Epithelial cell of proximal tubule (primary cell): Measurements from ENCODE around the gene CERS6. TPM values are rescaled to one million over a fixed set of nuclear protein-coding genes. Genes with fewer than 3 reads are reported as not detected.

ENCODE experiments used
- DNase-seq: peaks from one replicate; pipeline ENCODE4 v3.0.0-alpha.2; 2011; ENCODE audit warnings: low read depth
- H3K4me3 ChIP-seq: 2 replicates; pipeline ENCODE4 v1.5.1; 2011; ENCODE audit warnings: low read depth, mild to moderate bottlenecking, low read length
- total RNA-seq: library from RNA; depleted of rRNA; stranded (reverse); fragments of >200 nt; gene quantifications from 2 replicates; pipeline ENCODE4 v1.2.3, GENCODE V29; 2015
- TF ChIP-seq, protein P1 (sequence below): conservative IDR thresholded peaks from 2 replicates; pipeline ENCODE4 v1.5.1; 2012; ENCODE audit warnings: low read depth, mild to moderate bottlenecking, low read length

CERS6 gene
- total RNA-seq, 1 donor from 2014 or later: 11.6 TPM

DNA sequence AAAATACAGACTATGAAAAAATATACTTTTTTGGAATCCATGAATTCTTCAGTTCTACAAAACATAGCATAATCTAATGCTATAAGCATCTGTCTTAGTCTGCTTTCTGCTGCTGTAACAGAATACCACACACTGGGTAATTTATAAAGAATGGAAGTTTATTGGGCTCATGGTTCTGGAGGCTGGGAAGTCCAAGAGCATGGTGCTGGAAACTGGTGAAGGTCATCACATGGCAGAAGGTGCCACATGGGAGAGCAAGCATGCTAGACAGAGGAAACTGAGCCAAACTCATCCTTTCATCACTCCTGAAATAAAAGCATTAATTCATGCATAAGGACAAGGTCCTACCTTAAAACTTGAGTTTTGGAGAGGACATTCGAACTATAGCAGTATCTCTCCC is 319.8 kb downstream of the CERS6 start:
- no peak overlapping the region for H3K4me3 ChIP-seq
- DNase-seq: no peak
- TF ChIP-seq, protein P1, sequence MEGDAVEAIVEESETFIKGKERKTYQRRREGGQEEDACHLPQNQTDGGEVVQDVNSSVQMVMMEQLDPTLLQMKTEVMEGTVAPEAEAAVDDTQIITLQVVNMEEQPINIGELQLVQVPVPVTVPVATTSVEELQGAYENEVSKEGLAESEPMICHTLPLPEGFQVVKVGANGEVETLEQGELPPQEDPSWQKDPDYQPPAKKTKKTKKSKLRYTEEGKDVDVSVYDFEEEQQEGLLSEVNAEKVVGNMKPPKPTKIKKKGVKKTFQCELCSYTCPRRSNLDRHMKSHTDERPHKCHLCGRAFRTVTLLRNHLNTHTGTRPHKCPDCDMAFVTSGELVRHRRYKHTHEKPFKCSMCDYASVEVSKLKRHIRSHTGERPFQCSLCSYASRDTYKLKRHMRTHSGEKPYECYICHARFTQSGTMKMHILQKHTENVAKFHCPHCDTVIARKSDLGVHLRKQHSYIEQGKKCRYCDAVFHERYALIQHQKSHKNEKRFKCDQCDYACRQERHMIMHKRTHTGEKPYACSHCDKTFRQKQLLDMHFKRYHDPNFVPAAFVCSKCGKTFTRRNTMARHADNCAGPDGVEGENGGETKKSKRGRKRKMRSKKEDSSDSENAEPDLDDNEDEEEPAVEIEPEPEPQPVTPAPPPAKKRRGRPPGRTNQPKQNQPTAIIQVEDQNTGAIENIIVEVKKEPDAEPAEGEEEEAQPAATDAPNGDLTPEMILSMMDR: no peak

- no peak overlapping the region for H3K4me3 ChIP-seq
- TF ChIP-seq, protein P1: no peak
- DNase-seq: peak; percentile 73
Observed at GRCh38 chr2:168780669-168781071, 324.6 kb downstream of the CERS6 start.

- H3K4me3 ChIP-seq: no peak overlapping the region
- TF ChIP-seq, protein P1: no peak
- DNase-seq: no peak
Observed at GRCh38 chr2:168781191-168781817, 325.2 kb downstream of the CERS6 start.

DNA sequence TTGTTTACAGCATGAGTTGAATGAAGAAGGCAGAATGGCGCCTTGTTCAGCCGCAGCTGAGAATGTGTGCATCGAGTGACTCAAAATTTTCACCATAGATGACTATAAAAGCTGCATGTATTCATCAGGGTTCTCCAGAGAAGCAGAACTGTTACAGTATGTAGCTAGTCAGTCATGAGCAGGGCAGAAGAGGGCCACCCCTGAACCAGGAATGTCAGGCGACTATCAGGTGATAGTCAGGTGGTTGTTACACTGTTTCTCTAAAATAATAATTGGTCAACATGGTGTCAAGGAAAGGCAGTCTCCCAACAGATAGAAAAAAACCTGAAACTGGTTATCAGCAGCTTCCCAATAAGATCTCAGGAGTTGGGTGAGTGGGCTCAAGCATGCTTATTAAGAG is 326.2 kb downstream of the CERS6 start:
- no peak for DNase-seq
- H3K4me3 ChIP-seq: no peak overlapping the region
- TF ChIP-seq, protein P1: no peak

DNA sequence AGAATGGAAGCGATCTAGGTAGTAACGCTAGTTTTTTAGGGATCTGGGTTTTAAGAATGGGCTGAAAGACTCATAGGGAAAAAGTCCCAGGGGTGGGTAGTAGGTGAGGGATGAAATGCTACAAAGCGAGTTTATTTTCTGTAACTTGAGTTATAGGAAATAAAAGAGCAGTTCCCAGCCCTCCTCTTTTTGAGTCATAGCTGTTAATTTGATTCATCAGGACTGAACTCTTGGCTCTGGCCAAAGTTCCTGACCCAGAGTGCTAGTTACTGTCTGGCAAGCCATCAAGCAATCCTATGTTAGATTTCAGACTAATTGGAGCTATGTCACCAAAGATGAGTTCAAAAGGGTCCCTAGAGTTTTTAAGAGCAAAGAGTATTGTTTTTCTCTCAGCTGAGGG is 328.9 kb downstream of the CERS6 start:
- no peak overlapping the region for H3K4me3 ChIP-seq
- DNase-seq: no peak
- TF ChIP-seq, protein P1: no peak

DNA sequence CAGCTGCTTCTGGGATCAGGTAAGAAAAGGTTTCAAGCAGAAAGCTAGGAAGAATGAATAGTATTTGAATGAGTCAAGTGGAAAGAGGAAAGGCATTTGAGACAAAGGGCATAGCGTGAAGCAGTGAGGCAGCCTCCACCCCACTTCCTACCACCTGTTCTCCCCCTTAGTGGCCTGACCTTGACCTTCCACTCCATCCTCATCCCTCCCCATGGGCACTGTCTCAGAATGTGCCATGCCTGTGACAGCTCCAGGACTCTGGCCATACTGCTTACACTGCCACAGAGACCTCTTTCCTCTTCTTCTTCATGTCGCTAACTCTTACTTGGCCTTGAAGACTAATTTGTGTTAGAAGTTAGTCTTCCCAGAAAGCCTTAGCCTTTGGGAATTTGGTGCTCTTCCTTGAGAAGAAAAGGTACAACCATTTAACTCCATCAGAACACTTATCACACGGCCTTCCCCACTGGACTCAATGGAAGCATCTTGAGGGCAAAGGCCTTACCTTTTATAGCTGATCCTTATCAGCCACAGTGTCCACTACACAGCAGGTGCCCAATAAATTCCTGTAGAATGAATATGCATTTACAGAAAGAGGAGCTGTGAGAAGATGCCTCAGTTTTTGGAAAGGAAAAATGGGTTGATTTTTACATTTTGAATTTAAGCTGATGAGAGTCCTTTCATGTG is 331.2 kb downstream of the CERS6 start:
- TF ChIP-seq, protein P1: no peak
- DNase-seq: no peak
- no peak overlapping the region for H3K4me3 ChIP-seq
